Measurements from ENCODE around the gene BAZ2A.

Gene BAZ2A

GRCh38 chr12:56634242-56634836 lies 4.2 kb upstream of the BAZ2A start:
- no peak for TF ChIP-seq CTCF (conservative IDR thresholded peaks at IDR 0.05)
- H3K27ac ChIP-seq: peak overlapping the region; percentile 97

- TF ChIP-seq CTCF (conservative IDR thresholded peaks at IDR 0.05): no peak
- peak overlapping the region; percentile 97 for H3K27ac ChIP-seq
Observed at GRCh38 chr12:56633468-56634241, 3.5 kb upstream of the BAZ2A start.

GRCh38 chr12:56632701-56633467 lies 2.8 kb upstream of the BAZ2A start:
- TF ChIP-seq CTCF (conservative IDR thresholded peaks at IDR 0.05): no peak
- H3K27ac ChIP-seq: peak overlapping the region; percentile 97

- TF ChIP-seq CTCF (conservative IDR thresholded peaks at IDR 0.05): no peak
- peak overlapping the region; percentile 97 for H3K27ac ChIP-seq
Observed at GRCh38 chr12:56631790-56632700, 1.9 kb upstream of the BAZ2A start.

- peak overlapping the region; percentile 97 for H3K27ac ChIP-seq
Observed at GRCh38 chr12:56629459-56630179, 507 bp downstream of the BAZ2A start.

More at GRCh38 chr12:56629459-56630179, 507 bp downstream of the BAZ2A start:
- TF ChIP-seq CTCF (conservative IDR thresholded peaks at IDR 0.05): no peak

Data from VCaP (cell line).